K562 (cell line): Measurements from ENCODE around the gene MOCS3. TPM values are rescaled to one million over a fixed set of nuclear protein-coding genes. Genes with fewer than 3 reads are reported as not detected.

Experiments
- ARNT ChIP-seq, 2 experiments: fragments of 450-650 bp; IDR thresholded peaks; 2 replicates each; pipeline ENCODE4 v1.6.1; 2016; ENCODE audit warnings: mild to moderate bottlenecking in 1 of 2
- CEBPG ChIP-seq, 3 experiments: fragments of 200-800 bp in 1 of 3; sonication (Bioruptor generic) in 1 of 3; sonication (generic) in 1 of 3; formaldehyde crosslinking in 1 of 3; IDR thresholded peaks in 2 of 3; conservative IDR thresholded peaks in 1 of 3; 2 replicates each; pipeline versions ENCODE4 v1.6.1 to v1.8.0; 2016 to 2022; ENCODE audit warnings: missing compliant biosample characterization in 2 of 3, missing genetic modification characterization in 2 of 3, mild to moderate bottlenecking in 1 of 3, missing genetic modification reagents in 1 of 3
- KDM2B ChIP-seq: fragments of 250-450 bp; sonication (Bioruptor Pico); IDR thresholded peaks from 2 replicates; pipeline ENCODE4 v1.8.0; 2021; ENCODE audit warnings: mild to moderate bottlenecking, moderate library complexity
- LARP7 ChIP-seq: fragments of 450-650 bp; IDR thresholded peaks from 2 replicates; pipeline ENCODE4 v1.6.1; 2016
- TCF3 ChIP-seq: sonication (generic); formaldehyde crosslinking; IDR thresholded peaks from 2 replicates; pipeline ENCODE4 v1.4.0; 2020; ENCODE audit warnings: mild to moderate bottlenecking, missing genetic modification reagents
- TRIM24 ChIP-seq, 2 experiments: fragments of 450-650 bp; IDR thresholded peaks; 2 replicates each; pipeline ENCODE4 v1.6.1; 2016
- ZKSCAN8 ChIP-seq: fragments of 200-800 bp; sonication (Bioruptor generic); IDR thresholded peaks from 2 replicates; pipeline ENCODE4 v1.6.1; 2016; ENCODE audit warnings: missing genetic modification characterization, missing compliant biosample characterization
- ZNF431 ChIP-seq: sonication (generic); formaldehyde crosslinking; IDR thresholded peaks from 2 replicates; pipeline ENCODE4 v1.8.0; 2022; ENCODE audit warnings: mild to moderate bottlenecking, missing genetic modification reagents
- polyA plus RNA-seq, 8 experiments: library from polyadenylated mRNA; depleted of rRNA in 4 of 8; stranded (reverse) in 5 of 8; unstranded in 3 of 8; fragments of >200 nt; fragmentation: Nextera tagmentation in 2 of 8; fragmentation: Illumina TruSeq in 1 of 8; extraction: Ambion mirVana in 2 of 8; extraction: Trizol in 1 of 8; gene quantifications; 2 replicates each; pipeline versions ENCODE4 v1.2.1 to v1.2.3, GENCODE V29; 2011 to 2014; ENCODE audit warnings: inconsistent platforms in 1 of 8, missing spikeins in 1 of 8
- total RNA-seq, 7 experiments: library from RNA; depleted of rRNA in 6 of 7; stranded (reverse); fragments of >200 nt in 6 of 7; fragmentation: Illumina TruSeq in 2 of 7; extraction: Trizol in 2 of 7; gene quantifications; 2 replicates each; pipeline versions ENCODE4 v1.2.1 to v1.2.3, GENCODE V29; 2011 to 2021; ENCODE audit warnings: low replicate concordance in 1 of 7
- TF ChIP-seq, protein P1 (sequence below), 2 experiments: fragments of 450-650 bp; formaldehyde crosslinking in 1 of 2; IDR thresholded peaks; 2 replicates each; pipeline versions ENCODE4 v1.4.0 to v1.6.1; 2014 to 2020; ENCODE audit warnings: mild to moderate bottlenecking in 2 of 2, borderline replicate concordance in 1 of 2, low read depth in 1 of 2

Gene MOCS3
- total and polyA plus RNA-seq, 9 of the 15 experiments (the other 6 are each of a cell fraction or from before 2014, with no cell fraction given): 0.70 to 6.2 (median 2.9) TPM

GRCh38 chr20:50931306-50932015 lies 27.2 kb upstream of the MOCS3 start, which contains the start of gene ADNP (continued):
- TF ChIP-seq, protein P1, sequence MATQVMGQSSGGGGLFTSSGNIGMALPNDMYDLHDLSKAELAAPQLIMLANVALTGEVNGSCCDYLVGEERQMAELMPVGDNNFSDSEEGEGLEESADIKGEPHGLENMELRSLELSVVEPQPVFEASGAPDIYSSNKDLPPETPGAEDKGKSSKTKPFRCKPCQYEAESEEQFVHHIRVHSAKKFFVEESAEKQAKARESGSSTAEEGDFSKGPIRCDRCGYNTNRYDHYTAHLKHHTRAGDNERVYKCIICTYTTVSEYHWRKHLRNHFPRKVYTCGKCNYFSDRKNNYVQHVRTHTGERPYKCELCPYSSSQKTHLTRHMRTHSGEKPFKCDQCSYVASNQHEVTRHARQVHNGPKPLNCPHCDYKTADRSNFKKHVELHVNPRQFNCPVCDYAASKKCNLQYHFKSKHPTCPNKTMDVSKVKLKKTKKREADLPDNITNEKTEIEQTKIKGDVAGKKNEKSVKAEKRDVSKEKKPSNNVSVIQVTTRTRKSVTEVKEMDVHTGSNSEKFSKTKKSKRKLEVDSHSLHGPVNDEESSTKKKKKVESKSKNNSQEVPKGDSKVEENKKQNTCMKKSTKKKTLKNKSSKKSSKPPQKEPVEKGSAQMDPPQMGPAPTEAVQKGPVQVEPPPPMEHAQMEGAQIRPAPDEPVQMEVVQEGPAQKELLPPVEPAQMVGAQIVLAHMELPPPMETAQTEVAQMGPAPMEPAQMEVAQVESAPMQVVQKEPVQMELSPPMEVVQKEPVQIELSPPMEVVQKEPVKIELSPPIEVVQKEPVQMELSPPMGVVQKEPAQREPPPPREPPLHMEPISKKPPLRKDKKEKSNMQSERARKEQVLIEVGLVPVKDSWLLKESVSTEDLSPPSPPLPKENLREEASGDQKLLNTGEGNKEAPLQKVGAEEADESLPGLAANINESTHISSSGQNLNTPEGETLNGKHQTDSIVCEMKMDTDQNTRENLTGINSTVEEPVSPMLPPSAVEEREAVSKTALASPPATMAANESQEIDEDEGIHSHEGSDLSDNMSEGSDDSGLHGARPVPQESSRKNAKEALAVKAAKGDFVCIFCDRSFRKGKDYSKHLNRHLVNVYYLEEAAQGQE (IDR thresholded peaks at IDR 0.05; ENCODE audit: borderline replicate concordance): peak; percentile 56; the same call in 1 of the 2 replicates
- TF ChIP-seq, protein P1 (CRISPR knock-in tag; IDR thresholded peaks at IDR 0.05; ENCODE audit: low read depth): peak; percentile 73; the same call in 1 of the 2 replicates
- TF ChIP-seq ARNT (IDR thresholded peaks at IDR 0.05): no peak
- TF ChIP-seq TRIM24 (IDR thresholded peaks at IDR 0.05): peak in 1 of 2 experiments; percentile 72; a peak in 2 of 4 replicates
- no peak; the same call in none of the 2 replicates for TF ChIP-seq ZKSCAN8 (CRISPR knock-in tag)
- TF ChIP-seq TCF3 (CRISPR knock-in tag): peak; percentile 61
- TF ChIP-seq ZNF431 (CRISPR knock-in tag): peak; percentile 82
- no peak for TF ChIP-seq CEBPG (CRISPR knock-in tag; IDR thresholded peaks at IDR 0.05)
- no peak for TF ChIP-seq CEBPG (tag; conservative IDR thresholded peaks at IDR 0.05 in 1 of 2, IDR thresholded peaks at IDR 0.05 in 1 of 2)
- TF ChIP-seq KDM2B: peak; percentile 75; the same call in 1 of the 2 replicates
- no peak; the same call in 1 of the 2 replicates for TF ChIP-seq LARP7
